D721Med (cell line): Measurements from ENCODE around the gene TOX3.
A peak's percentile ranks its signal among the peaks of the same experiment; 100 is the strongest.

Experiments used
- DNase-seq: peaks from one replicate; pipeline ENCODE4 v3.0.0; 2011; ENCODE audit warnings: low spot score; ENCODE audit not compliant: insufficient read length
- FAIRE-seq: peaks from 2 replicates; lab custom pipeline; 2011; peaks lifted over from hg19 to GRCh38; lab: Jason Lieb, UNC
- TF ChIP-seq, protein P1 (sequence below): IDR thresholded peaks from 2 replicates; pipeline ENCODE4 v1.5.1; 2012; ENCODE audit warnings: mild to moderate bottlenecking, control low read depth; ENCODE audit not compliant: insufficient read depth; ENCODE audit errors: missing control alignments

Gene TOX3

DNA sequence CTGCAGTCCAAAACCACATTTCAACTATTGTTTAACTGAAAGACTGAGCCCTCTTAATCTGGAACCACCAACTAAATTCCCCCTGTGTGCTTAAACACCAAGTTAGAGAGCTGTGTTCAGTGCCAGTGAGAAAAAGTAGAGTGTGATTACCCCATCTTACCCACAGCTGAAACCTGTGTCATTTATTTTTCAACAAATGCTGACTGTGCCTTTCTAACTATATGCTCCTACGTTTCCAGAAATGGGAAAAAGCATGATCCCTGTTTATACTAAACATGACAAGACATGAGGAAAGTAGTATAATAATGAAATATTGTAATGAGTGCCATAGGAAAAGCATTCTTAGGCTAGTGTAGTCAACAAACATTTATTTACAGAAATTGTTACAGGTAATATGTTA, 7.4 kb upstream of the TOX3 start:
- TF ChIP-seq, protein P1, sequence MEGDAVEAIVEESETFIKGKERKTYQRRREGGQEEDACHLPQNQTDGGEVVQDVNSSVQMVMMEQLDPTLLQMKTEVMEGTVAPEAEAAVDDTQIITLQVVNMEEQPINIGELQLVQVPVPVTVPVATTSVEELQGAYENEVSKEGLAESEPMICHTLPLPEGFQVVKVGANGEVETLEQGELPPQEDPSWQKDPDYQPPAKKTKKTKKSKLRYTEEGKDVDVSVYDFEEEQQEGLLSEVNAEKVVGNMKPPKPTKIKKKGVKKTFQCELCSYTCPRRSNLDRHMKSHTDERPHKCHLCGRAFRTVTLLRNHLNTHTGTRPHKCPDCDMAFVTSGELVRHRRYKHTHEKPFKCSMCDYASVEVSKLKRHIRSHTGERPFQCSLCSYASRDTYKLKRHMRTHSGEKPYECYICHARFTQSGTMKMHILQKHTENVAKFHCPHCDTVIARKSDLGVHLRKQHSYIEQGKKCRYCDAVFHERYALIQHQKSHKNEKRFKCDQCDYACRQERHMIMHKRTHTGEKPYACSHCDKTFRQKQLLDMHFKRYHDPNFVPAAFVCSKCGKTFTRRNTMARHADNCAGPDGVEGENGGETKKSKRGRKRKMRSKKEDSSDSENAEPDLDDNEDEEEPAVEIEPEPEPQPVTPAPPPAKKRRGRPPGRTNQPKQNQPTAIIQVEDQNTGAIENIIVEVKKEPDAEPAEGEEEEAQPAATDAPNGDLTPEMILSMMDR: no peak
- FAIRE-seq (no peak), DNase-seq (no peak)

DNA sequence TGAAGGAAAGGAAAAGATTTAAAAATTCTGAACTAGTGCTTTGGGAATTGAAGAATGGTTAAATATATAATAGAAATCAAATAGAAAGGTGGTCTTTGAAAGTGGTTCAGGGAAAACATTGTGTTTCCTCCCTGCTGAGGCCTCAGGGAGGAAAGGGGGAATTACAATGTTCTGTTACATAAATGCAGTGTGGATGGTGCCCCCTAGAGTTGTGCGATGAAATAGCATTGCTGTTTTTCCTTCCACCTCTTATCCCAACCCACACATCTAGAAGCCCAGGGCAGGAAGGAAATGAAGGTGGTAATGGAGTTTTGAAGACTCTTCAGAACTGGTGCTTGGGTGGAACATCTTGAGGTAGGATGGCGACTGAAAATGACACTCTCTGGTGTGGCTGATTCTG, 6.4 kb upstream of the TOX3 start:
- FAIRE-seq (no peak), DNase-seq (no peak)
- TF ChIP-seq, protein P1: no peak

DNA sequence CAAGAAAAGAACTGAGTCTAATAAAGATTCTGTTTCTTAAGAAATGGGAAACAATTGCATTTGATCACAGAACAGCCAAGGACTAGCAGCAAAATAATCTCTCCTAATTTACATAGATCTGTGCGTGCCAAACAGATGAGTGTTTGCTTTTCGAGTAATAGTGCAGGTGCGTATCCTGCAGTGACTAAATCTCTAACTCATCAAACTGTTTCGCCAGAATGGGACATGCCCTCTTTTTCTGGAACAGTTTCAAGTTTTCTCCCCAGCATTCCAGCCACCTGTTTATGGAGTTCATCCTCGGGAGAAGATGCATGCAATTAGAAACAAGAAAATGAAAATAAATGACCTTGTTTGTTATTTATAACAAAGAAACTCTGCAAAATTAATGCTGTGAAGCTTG, 5.7 kb upstream of the TOX3 start:
- TF ChIP-seq, protein P1: no peak
- no peak for DNase-seq
- no peak for FAIRE-seq

DNA sequence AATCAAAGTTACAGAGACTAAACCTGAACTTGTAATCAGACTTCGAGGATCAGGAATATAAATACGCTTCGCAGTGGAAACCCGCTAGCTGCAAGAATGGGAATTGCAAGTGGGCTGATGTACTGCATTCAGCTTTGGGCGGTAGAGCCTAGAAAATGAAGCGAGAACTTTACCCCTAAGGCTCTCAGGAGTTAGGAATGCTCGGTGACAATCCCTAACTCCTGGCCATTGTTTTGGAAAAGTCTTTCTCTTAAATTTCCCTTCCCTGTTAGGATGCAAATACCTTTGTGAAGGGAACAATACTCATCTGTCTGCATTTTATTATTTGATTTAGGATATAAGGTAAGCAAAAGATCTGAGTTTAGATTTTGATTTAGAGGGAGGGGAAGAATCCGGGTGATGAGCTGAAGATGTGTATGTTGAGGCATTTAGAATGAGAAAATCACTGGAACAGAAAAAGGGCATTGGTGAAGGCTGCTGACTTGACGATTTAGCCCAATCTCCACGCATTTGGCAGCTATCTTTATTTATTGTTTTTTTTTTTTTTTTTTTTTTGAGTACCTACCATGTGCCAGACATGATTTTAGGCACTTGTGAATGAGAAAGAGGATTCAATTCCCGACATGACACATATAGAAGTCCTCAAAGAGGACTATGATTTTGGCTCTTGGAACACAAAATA, 2.2 kb upstream of the TOX3 start:
- TF ChIP-seq, protein P1: peak; percentile 25
- FAIRE-seq (no peak), DNase-seq (no peak)

DNA sequence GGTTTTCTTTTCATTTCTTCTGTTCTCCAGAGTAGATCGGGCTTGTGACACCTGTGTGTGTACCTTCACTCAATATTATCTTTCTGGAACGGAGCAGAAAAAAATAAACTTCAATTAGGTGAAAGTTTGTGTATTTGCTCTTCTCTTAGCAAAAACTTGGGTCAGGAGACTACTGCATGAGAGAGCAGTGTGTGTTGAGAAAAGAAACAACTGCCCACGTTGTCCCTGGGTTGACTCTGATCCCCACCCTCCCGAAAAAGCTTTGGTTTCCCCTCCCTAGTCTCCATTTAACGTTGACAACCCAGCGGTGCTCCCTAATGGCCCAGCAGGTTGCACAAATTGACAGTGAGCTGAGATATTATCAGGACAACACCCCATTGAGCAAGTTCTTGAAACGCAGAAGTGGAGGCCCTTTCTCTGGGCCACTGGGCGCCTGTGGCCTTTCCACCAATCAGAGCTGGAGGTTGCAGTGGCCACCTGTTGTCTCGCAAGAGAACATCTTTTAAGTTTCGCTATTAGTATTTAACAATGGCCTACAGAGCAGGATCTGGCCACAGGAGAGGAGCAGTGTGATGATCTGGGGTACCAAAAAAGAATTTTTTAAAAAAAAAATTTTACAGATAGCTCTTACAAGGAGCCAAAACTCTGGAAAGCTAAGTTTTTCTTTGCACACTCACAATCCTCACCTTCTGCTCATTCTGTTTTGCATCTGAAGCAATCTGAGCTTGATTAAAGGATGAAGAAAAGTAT, 1.5 kb upstream of the TOX3 start:
- DNase-seq (no peak), FAIRE-seq (no peak)
- TF ChIP-seq, protein P1: no peak

DNA sequence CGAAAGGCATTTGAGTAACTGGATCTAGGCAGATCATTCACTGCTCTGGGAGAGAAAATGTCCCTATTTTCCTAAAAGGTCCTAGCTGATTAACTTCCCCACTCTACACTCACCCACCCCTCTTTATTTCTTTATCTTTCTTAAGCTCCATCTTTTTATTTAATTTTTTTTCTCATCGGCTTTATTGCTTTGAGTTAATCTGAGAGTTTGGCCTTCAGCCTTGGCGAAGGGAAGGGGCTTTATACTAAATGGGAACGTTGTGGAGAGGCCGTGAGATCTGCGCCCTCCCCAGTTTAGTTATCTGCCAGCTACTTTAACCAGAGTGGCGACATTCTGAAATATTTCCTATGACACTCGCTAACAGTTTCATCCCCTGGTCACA, 882 bp upstream of the TOX3 start:
- DNase-seq: no peak
- TF ChIP-seq, protein P1: no peak
- FAIRE-seq: no peak
